ENCODE measurements around the gene FSIP1.

GRCh38 chr15:39787479-39787878, 4.8 kb upstream of the FSIP1 start:
- TF ChIP-seq, protein P1, sequence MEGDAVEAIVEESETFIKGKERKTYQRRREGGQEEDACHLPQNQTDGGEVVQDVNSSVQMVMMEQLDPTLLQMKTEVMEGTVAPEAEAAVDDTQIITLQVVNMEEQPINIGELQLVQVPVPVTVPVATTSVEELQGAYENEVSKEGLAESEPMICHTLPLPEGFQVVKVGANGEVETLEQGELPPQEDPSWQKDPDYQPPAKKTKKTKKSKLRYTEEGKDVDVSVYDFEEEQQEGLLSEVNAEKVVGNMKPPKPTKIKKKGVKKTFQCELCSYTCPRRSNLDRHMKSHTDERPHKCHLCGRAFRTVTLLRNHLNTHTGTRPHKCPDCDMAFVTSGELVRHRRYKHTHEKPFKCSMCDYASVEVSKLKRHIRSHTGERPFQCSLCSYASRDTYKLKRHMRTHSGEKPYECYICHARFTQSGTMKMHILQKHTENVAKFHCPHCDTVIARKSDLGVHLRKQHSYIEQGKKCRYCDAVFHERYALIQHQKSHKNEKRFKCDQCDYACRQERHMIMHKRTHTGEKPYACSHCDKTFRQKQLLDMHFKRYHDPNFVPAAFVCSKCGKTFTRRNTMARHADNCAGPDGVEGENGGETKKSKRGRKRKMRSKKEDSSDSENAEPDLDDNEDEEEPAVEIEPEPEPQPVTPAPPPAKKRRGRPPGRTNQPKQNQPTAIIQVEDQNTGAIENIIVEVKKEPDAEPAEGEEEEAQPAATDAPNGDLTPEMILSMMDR (IDR thresholded peaks at IDR 0.05): no peak
- no peak for TF ChIP-seq POLR2A (IDR thresholded peaks at IDR 0.05)

All from body of pancreas (tissue), 4 donors.